ENCODE measurements around the gene IGF2BP2. TPM values are rescaled to one million over a fixed set of nuclear protein-coding genes. Genes with fewer than 3 reads are reported as not detected.

IGF2BP2 gene
- total and polyA plus RNA-seq, 4 donors = 7.8 to 92.6 (median 11.8) TPM

DNA sequence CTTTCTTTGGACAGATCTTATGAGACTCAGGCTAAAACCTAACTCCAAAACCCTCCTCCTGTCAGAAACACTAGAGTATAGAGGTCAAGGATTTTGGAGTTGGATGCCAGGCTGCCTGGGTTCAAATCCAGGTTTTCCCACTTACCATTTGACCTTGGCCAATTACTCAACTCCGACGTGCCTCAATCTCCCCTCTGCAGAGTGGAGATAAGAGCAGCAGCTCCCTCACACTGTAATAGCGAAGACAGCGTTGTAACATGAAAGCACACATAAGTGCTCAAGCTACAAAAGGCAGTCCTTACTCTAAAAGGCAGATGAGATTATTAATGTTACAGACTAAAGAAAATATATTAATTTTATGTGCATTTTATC, 90.1 kb downstream of the IGF2BP2 start:
- Histone ChIP-seq H3K9me3 (ENCODE audit: control insufficient read depth in 4 of 4, insufficient read depth in 3 of 4, low read length in 3 of 4) (no peaks in the 10 kb centered on the region), H3K27me3 (ENCODE audit: control insufficient read depth in 3 of 3, insufficient read depth in 3 of 3, low read length in 2 of 3) (no peaks in the 10 kb centered on the region), H3K4me1 (ENCODE audit: control insufficient read depth in 5 of 5, insufficient read depth in 5 of 5, low read length in 5 of 5) (peaks cover 3 to 35% (median 4%) of the 10 kb centered on the region in 5 donors), H3K27ac (ENCODE audit: low read depth in 1 of 2, low read length in 1 of 2) (no peak overlapping the region), H3K9ac (ENCODE audit: insufficient read depth in 1 of 2, low read length in 2 of 2) (no peak overlapping the region), H3K36me3 (ENCODE audit: control insufficient read depth in 4 of 4, insufficient read depth in 4 of 4, low read length in 4 of 4) (no peaks in the 10 kb centered on the region), H3K4me3 (no peak overlapping the region)
- TF ChIP-seq, protein P1, sequence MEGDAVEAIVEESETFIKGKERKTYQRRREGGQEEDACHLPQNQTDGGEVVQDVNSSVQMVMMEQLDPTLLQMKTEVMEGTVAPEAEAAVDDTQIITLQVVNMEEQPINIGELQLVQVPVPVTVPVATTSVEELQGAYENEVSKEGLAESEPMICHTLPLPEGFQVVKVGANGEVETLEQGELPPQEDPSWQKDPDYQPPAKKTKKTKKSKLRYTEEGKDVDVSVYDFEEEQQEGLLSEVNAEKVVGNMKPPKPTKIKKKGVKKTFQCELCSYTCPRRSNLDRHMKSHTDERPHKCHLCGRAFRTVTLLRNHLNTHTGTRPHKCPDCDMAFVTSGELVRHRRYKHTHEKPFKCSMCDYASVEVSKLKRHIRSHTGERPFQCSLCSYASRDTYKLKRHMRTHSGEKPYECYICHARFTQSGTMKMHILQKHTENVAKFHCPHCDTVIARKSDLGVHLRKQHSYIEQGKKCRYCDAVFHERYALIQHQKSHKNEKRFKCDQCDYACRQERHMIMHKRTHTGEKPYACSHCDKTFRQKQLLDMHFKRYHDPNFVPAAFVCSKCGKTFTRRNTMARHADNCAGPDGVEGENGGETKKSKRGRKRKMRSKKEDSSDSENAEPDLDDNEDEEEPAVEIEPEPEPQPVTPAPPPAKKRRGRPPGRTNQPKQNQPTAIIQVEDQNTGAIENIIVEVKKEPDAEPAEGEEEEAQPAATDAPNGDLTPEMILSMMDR (IDR thresholded peaks at IDR 0.05; ENCODE audit: control extremely low read depth, extremely low read depth) = no peak
- 69 to 73% methylated on average over 4 of the region's 4 CpGs for WGBS, 2 donors
- ATAC-seq (ENCODE audit: insufficient read depth, low FRiP score) = no peak
- DNase-seq = no peak

DNA sequence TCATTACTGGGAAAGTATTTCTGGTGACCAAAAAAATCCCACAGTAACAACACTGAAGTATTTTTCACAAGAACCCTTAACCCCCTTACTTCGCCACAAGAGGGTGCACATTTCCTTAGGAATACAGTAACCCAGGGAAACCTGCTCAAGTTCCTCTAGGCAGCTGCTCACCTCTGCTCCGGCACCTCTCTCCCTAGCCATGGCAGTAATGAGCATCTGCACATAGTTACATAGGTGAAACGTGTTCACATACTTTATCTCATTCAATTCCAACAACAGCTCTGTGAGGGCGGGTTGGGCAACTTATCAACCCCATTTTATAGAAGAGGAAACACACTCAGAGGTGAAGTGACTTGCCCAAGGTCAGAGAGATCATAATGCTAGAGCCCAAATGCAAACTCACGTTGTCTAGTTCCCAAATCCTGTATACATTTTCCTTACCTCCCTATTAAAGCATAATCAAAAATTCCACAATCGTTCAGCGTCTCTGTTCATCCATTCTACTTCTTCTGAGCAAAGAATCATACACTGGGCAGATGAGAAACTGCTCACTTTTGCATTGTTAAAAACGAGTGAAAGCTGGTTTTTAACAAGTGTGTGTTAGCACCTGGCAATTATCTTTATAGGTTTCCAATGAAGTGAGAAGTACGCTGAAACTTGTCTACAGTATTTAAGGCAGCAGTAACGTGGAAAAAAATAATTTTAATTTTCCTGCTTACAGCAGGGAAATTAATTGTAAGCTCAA, 90.7 kb downstream of the IGF2BP2 start:
- peak; percentile 67 for ATAC-seq (ENCODE audit: insufficient read depth, low FRiP score)
- peak; percentile 47 to 74 (median 65) for DNase-seq
- TF ChIP-seq, protein P1 (IDR thresholded peaks at IDR 0.05; ENCODE audit: control extremely low read depth, extremely low read depth) = peak; percentile 60
- Histone ChIP-seq H3K27me3 (ENCODE audit: control insufficient read depth in 3 of 3, insufficient read depth in 3 of 3, low read length in 2 of 3) (no peaks in the 10 kb centered on the region), H3K27ac (ENCODE audit: low read depth in 1 of 2, low read length in 1 of 2) (no peak overlapping the region), H3K4me1 (ENCODE audit: control insufficient read depth in 5 of 5, insufficient read depth in 5 of 5, low read length in 5 of 5) (peaks cover 1 to 34% (median 4%) of the 10 kb centered on the region in 5 donors), H3K9ac (ENCODE audit: insufficient read depth in 1 of 2, low read length in 2 of 2) (no peak overlapping the region), H3K36me3 (ENCODE audit: control insufficient read depth in 4 of 4, insufficient read depth in 4 of 4, low read length in 4 of 4) (no peaks in the 10 kb centered on the region), H3K9me3 (ENCODE audit: control insufficient read depth in 4 of 4, insufficient read depth in 3 of 4, low read length in 3 of 4) (no peaks in the 10 kb centered on the region), H3K4me3 (no peak overlapping the region)
- WGBS, 2 donors = 63 to 65% methylated on average over 10 of the region's 10 CpGs

DNA sequence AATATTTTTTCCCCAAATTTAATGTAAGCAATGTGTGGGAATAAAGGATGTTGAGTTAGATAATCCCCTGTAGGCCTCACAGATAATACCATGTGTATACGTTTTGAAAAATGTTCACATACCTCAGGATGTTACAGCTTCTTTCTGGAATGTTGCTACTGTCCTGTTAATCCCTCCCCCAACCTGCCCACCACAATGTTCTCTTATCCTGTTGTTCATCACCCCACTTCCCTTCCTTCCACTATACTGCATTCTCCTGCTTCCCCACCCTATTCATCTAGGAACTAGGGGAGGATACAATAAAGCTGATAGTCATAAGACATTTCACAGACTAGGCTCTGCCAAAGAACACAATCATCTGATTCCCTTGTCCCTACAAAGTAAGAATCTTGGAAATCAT, 92.1 kb downstream of the IGF2BP2 start:
- ATAC-seq (ENCODE audit: insufficient read depth, low FRiP score) (no peak), DNase-seq (no peak)
- H3K27ac ChIP-seq (ENCODE audit: low read depth in 1 of 2, low read length in 1 of 2) = no peak overlapping the region
- no peak overlapping the region for H3K4me3 ChIP-seq
- H3K27me3 ChIP-seq (ENCODE audit: control insufficient read depth in 3 of 3, insufficient read depth in 3 of 3, low read length in 2 of 3) = no peaks in the 10 kb centered on the region
- 14 to 33% methylated on average over 1 of the region's 1 CpG for WGBS, 2 donors
- H3K36me3 ChIP-seq (ENCODE audit: control insufficient read depth in 4 of 4, insufficient read depth in 4 of 4, low read length in 4 of 4) = no peaks in the 10 kb centered on the region
- TF ChIP-seq, protein P1 (IDR thresholded peaks at IDR 0.05; ENCODE audit: control extremely low read depth, extremely low read depth) = no peak
- no peak overlapping the region for H3K9ac ChIP-seq (ENCODE audit: insufficient read depth in 1 of 2, low read length in 2 of 2)
- H3K9me3 ChIP-seq (ENCODE audit: control insufficient read depth in 4 of 4, insufficient read depth in 3 of 4, low read length in 3 of 4) = no peaks in the 10 kb centered on the region
- peaks cover 0 to 29% (median 3%) of the 10 kb centered on the region in 5 donors for H3K4me1 ChIP-seq (ENCODE audit: control insufficient read depth in 5 of 5, insufficient read depth in 5 of 5, low read length in 5 of 5)
